IPS-15b (cell line): ENCODE data around the gene ST3GAL3.

ENCODE experiments used
- H3K27me3 ChIP-seq: one replicate; pipeline ENCODE4 v1.6.1; 2013; ENCODE audit warnings: low read length; ENCODE audit not compliant: control insufficient read depth, insufficient read depth
- H3K36me3 ChIP-seq: one replicate; pipeline ENCODE4 v1.6.1; 2013; ENCODE audit warnings: low read length; ENCODE audit not compliant: control insufficient read depth, insufficient read depth
- H3K4me1 ChIP-seq: one replicate; pipeline ENCODE4 v1.6.1; 2013; ENCODE audit warnings: mild to moderate bottlenecking, low read length; ENCODE audit not compliant: control insufficient read depth, insufficient read depth
- H3K4me3 ChIP-seq: one replicate; pipeline ENCODE4 v1.5.1; 2013; ENCODE audit warnings: low read depth, low read length
- H3K9ac ChIP-seq: one replicate; pipeline ENCODE4 v1.6.1; 2013; ENCODE audit warnings: low read depth, mild to moderate bottlenecking, low read length
- H3K9me3 ChIP-seq: one replicate; pipeline ENCODE4 v1.6.1; 2013; ENCODE audit warnings: mild to moderate bottlenecking, low read length; ENCODE audit not compliant: control insufficient read depth, insufficient read depth

Gene ST3GAL3

DNA sequence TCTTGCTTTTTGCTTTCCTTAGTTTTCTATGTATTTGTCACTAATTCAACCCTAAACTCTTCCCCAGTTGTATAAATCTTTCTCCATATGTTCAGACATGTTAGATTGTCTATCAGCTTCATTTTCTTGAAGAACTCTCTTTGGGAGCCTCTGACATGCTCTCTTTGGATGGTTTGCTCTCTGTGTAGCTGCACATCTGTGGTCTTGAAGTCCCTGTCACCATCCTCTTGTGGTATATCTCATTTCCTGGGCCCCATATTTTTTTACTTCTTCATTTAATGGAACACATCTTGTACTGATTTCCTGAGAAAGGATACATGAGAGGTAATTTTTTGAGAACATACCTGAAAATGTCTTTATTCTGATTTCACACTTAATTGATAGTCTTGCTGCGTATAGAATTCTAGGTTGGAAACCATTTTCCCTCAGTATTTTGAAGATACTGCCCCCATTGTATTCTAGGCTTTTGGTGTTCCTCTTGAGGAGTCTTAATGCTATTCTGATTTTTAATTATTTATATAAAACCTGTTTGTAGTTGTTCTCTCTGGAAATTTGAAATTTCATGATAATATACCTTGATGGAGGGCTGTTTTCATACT, 72.6 kb downstream of the ST3GAL3 start:
- no peaks in the 10 kb centered on the region for H3K9me3 ChIP-seq
- H3K9ac ChIP-seq: no peak overlapping the region
- no peak overlapping the region for H3K4me3 ChIP-seq
- peaks cover 5% of the 10 kb centered on the region for H3K4me1 ChIP-seq
- no peaks in the 10 kb centered on the region for H3K36me3 ChIP-seq
- H3K27me3 ChIP-seq: no peaks in the 10 kb centered on the region

DNA sequence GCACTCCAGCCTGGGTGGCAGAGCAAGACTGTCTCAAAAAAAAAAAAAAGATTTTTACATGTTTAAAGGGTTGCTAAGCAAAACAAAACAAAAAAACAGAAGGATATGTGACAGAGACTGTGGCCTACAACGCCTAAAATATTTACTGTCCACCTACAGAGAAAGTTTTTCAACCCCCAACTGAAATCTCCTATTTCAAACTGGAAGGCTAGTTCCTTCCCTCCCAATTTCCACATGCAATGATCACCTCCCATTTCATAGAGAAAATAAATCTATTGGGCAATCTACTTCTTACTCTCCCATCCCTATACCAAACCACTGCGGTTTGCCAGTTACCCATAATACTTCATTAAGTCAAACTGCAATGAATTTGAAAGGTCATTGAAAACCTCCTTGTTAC, 74.2 kb downstream of the ST3GAL3 start:
- Histone ChIP-seq H3K9ac (no peak overlapping the region), H3K27me3 (no peaks in the 10 kb centered on the region), H3K9me3 (no peaks in the 10 kb centered on the region), H3K4me3 (no peak overlapping the region), H3K36me3 (no peaks in the 10 kb centered on the region), H3K4me1 (peaks cover 5% of the 10 kb centered on the region)

DNA sequence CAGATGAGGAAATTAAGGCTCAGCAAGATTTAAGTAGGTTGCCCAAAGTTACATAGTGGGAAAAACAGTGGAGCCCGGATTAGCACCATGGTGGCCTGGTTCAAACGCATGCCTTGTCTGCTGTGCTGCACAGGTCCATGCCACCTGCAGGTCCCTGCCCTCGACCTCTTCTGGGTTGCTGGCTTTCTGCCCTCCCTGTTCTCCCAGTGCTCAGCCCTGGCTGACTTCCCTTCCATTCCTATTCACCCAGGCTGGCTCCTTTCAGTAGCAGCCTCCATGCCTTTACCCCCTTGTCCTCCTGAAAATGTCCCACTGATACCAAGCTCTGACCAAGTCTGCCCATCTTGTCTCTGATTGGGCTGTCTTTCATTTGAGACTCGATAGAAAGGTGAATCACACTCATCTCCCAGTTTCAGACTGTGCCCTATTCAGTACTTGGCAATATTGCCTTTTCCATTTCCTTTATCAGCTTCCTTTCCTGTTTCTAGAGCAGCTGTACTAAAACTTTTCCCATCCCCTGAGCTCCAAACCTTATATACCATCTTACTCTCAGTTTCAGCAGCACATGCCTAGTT, 75.8 kb downstream of the ST3GAL3 start:
- H3K27me3 ChIP-seq: no peaks in the 10 kb centered on the region
- no peak overlapping the region for H3K4me3 ChIP-seq
- H3K9me3 ChIP-seq: no peaks in the 10 kb centered on the region
- H3K36me3 ChIP-seq: no peaks in the 10 kb centered on the region
- peaks cover 5% of the 10 kb centered on the region for H3K4me1 ChIP-seq
- no peak overlapping the region for H3K9ac ChIP-seq

DNA sequence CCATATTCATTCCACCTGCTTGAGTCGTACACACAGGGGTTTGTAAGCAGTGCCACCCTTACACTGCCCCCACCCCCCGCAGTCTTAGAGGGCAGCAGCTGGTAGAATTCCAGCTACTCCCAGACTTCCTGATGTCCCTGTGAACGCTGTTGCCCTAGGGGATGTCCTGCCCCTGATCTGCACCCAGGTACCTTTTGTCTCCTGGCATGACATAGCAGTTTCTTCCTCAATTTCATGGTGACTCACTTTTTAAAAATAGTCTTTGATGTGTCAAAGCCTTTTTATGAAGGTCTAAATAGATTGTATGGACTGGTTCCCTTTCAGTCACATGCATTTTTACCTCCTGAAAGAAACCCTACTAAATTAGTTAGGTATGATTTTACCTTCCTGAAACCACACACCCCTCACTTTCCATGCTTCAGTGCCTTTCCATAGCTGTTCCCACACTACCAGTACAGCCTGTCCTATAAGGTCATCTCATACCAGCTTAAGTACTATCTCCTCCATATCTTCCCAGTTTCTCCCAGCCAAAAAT, 76.4 kb downstream of the ST3GAL3 start:
- no peaks in the 10 kb centered on the region for H3K27me3 ChIP-seq
- H3K4me1 ChIP-seq: peaks cover 5% of the 10 kb centered on the region
- no peak overlapping the region for H3K9ac ChIP-seq
- H3K9me3 ChIP-seq: no peaks in the 10 kb centered on the region
- no peaks in the 10 kb centered on the region for H3K36me3 ChIP-seq
- H3K4me3 ChIP-seq: no peak overlapping the region

DNA sequence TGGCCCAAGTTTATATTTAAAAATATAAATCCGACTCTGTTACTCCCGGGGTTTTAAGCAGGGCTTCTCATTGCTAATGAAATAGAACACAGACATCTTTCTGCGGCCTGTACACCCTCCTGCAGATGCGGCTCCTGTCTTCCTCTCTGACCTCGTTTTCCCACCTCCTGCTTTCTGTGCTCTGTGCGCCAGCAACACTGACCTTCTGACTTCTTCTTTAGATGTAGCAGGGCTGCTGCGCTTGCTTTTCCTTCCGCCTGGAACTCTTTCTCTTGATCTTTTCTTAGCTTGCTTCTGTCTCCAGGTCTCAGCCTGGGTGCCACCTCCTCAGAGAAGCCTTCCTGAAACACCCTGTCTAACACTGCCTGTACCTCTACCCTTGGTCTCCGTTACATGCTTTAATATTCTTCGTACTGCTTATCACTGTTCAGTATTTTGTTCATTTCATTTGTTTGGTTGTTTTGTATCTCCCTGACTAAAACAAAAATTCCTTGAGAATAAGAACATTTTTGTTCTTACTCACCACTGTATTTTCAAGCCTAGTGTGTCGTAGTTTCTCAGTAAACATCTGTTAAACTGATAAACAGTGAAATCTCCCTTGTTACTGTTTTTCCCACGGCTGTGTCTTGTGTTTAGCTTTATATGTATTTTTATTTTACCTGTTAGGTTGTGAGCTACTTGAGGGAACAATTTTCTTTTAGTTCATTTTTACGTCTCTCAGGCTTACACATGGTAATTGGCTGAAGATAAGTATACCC, 79.0 kb downstream of the ST3GAL3 start:
- Histone ChIP-seq H3K4me1 (peaks cover 5% of the 10 kb centered on the region), H3K4me3 (no peak overlapping the region), H3K9me3 (no peaks in the 10 kb centered on the region), H3K9ac (no peak overlapping the region), H3K36me3 (no peaks in the 10 kb centered on the region), H3K27me3 (no peaks in the 10 kb centered on the region)

DNA sequence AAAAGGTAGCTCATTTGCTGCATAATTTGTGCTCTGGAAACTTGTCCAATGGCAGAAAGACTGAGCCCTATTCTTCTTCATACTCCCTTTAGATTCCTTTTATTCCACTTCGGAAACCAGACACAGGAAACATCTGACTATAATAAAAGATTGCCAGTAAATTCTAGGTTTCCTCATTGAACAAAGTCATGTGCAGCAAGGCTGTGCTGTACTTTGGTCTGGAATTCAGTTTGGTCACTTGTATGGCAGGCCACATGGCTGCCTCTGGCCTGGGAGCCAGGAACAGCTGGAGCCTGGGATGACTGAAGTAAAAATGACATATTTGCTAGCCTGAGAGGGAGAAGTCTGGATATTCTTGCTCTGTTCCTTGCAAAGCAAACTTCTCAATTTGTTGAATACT, 79.6 kb downstream of the ST3GAL3 start:
- Histone ChIP-seq H3K9me3 (no peaks in the 10 kb centered on the region), H3K9ac (no peak overlapping the region), H3K36me3 (no peaks in the 10 kb centered on the region), H3K4me1 (peaks cover 5% of the 10 kb centered on the region), H3K27me3 (no peaks in the 10 kb centered on the region), H3K4me3 (no peak overlapping the region)

DNA sequence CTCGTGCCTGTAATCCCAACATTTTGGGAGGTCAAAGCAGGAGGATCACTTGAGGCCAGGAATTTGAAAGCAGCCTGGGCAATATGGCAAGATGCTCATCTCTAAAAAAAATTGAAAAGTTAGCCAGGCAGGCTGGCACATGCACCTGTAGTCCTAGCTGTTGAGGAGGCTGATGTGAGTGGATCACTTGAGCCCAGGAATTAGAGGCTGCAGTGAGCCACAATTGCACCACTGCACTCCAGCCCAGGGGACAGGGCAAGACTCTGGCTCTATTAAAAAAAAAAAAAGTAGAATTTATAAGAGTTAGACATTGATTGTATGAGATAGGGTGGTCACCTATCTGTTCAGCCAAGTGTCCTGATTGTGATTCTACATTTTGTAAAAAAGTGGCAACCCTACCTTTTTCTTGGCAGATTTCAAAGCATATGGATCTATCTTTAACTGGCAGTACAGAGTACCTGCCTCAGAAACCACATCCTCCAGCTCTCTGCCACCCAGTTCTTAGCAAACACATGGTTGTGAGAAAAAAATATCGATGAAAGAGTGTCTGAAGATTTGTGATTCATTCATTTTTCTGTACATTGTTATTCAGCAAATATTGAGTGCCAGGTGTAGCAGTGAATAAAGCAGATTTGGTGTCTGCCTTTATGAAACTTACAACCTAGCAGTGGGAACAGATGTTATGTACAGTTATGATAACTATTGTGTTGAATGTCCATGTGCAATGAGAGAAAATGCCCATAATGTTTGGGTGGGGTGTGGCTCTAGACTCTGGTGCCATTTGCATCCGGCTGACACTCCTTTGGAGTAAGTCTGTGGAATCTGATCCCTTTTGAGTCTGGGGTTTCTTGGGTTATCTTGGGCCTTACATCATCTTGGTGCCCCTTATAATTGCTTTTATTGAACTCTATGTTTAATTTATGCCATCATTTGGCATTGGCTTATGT, 82.5 kb downstream of the ST3GAL3 start:
- H3K27me3 ChIP-seq: no peaks in the 10 kb centered on the region
- H3K36me3 ChIP-seq: no peaks in the 10 kb centered on the region
- no peaks in the 10 kb centered on the region for H3K9me3 ChIP-seq
- no peaks in the 10 kb centered on the region for H3K4me1 ChIP-seq
- no peak overlapping the region for H3K9ac ChIP-seq
- H3K4me3 ChIP-seq: no peak overlapping the region

DNA sequence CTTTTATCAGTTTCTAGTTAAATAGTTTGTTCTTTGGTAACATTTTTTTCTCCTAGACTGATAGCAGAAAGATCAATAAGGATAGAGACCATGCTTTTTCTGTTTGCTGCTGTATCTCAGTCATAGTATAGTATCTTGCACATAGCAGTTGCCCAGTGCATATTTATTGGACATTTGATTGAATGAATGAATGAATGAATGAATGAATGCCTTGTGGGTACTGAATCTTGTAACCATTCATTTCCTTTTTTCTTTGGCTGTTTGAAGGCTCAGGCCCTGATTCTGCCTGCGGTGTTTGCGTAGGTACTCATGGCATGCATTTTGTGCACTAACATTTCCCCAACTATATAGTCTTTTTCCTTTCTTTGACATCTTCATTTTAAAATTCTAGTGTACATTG, 83.9 kb downstream of the ST3GAL3 start:
- H3K9me3 ChIP-seq: no peaks in the 10 kb centered on the region
- H3K27me3 ChIP-seq: no peaks in the 10 kb centered on the region
- no peaks in the 10 kb centered on the region for H3K4me1 ChIP-seq
- no peak overlapping the region for H3K9ac ChIP-seq
- no peak overlapping the region for H3K4me3 ChIP-seq
- H3K36me3 ChIP-seq: no peaks in the 10 kb centered on the region

DNA sequence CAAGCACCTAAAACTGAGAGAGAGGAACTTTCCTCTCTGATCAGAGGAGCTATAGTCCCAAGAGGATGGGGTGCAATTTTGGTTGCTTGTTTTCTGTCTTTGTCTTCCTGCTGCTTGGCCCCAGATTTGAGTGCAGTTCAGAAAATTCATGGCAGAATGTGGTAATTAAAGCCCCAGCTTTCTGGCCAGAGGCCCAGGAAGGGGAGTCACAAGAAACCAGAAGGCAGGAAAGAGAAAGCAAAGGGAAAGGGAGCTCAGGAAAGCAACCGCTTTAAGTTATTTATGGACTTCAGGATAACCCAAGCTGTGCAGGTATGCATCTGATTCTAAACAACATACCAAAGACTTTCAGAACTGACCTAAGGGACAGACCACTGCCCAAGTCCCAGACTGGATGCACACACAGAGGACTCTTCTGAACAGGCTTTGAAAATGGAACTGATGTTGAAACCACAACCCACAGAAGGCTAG, 88.8 kb downstream of the ST3GAL3 start:
- no peak overlapping the region for H3K9ac ChIP-seq
- H3K9me3 ChIP-seq: no peaks in the 10 kb centered on the region
- no peak overlapping the region for H3K4me3 ChIP-seq
- H3K36me3 ChIP-seq: no peaks in the 10 kb centered on the region
- no peaks in the 10 kb centered on the region for H3K27me3 ChIP-seq
- no peaks in the 10 kb centered on the region for H3K4me1 ChIP-seq

DNA sequence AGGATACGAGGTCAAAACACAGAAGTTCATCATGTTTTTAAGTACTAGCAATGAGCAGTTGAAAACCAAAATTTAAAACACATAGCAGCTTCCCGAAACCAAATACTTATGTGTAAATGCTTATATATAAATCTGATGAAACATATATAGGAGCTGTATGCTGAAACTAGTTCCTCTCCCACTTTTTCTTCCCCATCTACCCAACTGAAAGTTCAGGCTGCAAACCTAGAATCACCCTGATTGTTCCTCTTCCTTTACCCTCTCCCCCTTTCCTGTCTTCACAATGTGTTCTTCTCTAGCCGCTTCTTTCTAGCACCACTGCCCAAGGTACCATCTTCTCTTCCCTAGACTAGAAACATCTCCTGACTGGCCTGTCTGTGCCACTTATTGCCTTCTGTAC, 90.6 kb downstream of the ST3GAL3 start:
- Histone ChIP-seq H3K27me3 (no peaks in the 10 kb centered on the region), H3K4me3 (no peak overlapping the region), H3K9ac (no peak overlapping the region), H3K36me3 (no peaks in the 10 kb centered on the region), H3K4me1 (no peaks in the 10 kb centered on the region), H3K9me3 (no peaks in the 10 kb centered on the region)
